ENCODE results near the gene AMBRA1.
A peak's percentile ranks its signal among the peaks of the same experiment; 100 is the strongest.

AMBRA1 gene

DNA sequence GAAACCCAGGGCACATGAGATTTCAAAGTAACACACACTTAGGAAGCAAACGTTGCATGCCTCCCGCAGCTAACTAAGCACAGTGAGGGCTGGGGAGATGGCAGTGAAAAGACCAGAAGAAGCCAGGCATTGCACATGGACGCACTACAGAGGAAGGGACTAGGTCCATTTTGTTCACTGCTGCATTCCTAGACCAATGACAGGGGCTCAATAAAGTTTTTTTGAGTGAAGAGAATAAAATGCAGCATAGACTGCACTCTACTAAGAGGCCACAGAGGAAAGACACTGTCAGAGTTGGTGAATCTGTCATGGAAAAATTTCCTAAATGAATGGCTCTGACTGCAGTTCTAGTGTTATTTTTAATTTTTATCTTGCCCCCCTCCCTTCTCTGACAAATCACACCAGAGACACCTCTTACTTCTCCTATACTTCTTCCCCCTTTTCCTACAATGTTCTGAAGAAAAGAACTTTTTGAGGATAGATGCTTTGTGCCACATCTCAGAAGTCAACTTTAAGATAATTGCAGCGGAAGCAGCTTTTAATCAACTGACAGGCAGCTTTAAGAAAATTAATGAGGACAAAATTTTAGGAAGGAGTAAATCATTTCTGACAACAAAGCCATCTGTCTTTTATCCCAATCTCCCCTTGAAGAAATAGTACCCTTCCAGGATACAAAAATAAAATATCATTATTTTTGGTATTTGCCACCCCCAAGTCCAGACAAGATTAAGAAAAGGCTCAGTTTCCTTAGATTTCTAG, 167.4 kb downstream of the AMBRA1 start:
- TF ChIP-seq, protein P1, sequence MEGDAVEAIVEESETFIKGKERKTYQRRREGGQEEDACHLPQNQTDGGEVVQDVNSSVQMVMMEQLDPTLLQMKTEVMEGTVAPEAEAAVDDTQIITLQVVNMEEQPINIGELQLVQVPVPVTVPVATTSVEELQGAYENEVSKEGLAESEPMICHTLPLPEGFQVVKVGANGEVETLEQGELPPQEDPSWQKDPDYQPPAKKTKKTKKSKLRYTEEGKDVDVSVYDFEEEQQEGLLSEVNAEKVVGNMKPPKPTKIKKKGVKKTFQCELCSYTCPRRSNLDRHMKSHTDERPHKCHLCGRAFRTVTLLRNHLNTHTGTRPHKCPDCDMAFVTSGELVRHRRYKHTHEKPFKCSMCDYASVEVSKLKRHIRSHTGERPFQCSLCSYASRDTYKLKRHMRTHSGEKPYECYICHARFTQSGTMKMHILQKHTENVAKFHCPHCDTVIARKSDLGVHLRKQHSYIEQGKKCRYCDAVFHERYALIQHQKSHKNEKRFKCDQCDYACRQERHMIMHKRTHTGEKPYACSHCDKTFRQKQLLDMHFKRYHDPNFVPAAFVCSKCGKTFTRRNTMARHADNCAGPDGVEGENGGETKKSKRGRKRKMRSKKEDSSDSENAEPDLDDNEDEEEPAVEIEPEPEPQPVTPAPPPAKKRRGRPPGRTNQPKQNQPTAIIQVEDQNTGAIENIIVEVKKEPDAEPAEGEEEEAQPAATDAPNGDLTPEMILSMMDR (IDR thresholded peaks at IDR 0.05): no peak
- Histone ChIP-seq H3K36me3 (peaks cover 22 to 64% (median 30%) of the 10 kb centered on the region in 3 donors), H3K4me3 (no peak overlapping the region)

DNA sequence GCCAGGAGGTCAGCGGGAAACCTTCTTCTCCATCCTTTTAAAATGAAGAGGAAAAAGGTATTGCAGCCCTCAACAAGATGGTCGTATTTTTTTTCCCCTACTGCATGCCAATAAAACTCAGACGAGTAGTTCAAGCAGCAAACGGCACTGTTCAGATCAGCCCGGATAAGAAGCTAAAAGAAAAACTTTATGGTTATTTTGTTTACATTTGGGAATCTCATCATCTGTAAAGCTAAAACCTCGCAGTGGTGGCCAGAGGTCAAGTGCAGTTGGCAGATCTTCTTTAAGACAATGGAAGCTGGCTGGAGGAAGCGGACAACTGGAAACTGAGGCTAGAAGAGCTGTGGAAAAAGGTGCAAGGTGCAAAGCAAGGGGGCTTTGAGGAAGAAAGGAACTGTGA, 171.2 kb downstream of the AMBRA1 start:
- DNase-seq: peak in 1 of 2 donors; percentile 24
- peaks cover 13 to 46% (median 18%) of the 10 kb centered on the region in 3 donors for H3K36me3 ChIP-seq
- H3K9me3 ChIP-seq: no peaks in the 10 kb centered on the region
- TF ChIP-seq, protein P1 (IDR thresholded peaks at IDR 0.05): no peak
- H3K27ac ChIP-seq: no peak overlapping the region
- intact Hi-C loops (cut with DNase I; ENCODE audit: low total_unique reads): no loop called here
- no peak overlapping the region for H3K4me3 ChIP-seq
- no peaks in the 10 kb centered on the region for H3K4me1 ChIP-seq
- no peaks in the 10 kb centered on the region for H3K27me3 ChIP-seq

More for the DNA sequence above, 167.4 kb downstream of the AMBRA1 start:
- no peak overlapping the region for H3K27ac ChIP-seq
- no peaks in the 10 kb centered on the region for H3K4me1 ChIP-seq
- H3K9me3 ChIP-seq: no peaks in the 10 kb centered on the region
- intact Hi-C loops (cut with DNase I; ENCODE audit: low total_unique reads): no loop called here
- no peaks in the 10 kb centered on the region for H3K27me3 ChIP-seq
- DNase-seq: no peak

DNA sequence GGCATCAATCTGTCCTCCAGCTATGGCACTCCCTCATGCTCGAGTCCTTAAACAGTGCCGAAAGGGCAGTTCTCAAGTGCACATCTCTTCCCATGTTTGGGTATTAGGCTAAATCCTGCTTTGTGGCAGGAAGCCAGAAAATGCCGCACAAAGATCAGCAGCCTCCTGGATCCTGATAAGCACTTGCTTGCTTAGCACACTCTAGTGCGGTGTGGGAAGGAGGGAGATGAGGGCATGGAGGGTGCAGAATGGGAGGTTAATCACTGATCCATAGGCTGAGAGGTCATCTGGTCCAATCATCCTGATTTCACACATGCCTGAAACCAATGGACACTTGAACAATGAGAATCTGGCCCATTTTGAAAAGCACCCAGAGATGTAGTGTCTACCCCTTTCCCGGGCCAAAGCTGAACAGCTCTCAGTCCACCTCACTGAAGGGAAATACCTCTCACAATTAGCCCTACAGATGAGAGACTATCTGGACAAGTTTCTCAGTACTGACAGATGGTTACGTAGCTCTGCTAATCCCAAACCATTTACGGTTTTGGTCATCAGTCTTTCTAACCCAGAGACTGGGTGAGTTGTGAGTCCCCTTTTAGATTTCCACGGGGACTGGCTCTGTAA, 172.5 kb downstream of the AMBRA1 start:
- no peaks in the 10 kb centered on the region for H3K9me3 ChIP-seq
- no peak overlapping the region for H3K27ac ChIP-seq
- H3K4me3 ChIP-seq: no peak overlapping the region
- TF ChIP-seq, protein P1 (IDR thresholded peaks at IDR 0.05): no peak
- no peaks in the 10 kb centered on the region for H3K27me3 ChIP-seq
- H3K4me1 ChIP-seq: no peaks in the 10 kb centered on the region
- intact Hi-C loops (cut with DNase I; ENCODE audit: low total_unique reads): no loop called here
- DNase-seq: no peak
- peaks cover 21 to 56% (median 27%) of the 10 kb centered on the region in 3 donors for H3K36me3 ChIP-seq

DNA sequence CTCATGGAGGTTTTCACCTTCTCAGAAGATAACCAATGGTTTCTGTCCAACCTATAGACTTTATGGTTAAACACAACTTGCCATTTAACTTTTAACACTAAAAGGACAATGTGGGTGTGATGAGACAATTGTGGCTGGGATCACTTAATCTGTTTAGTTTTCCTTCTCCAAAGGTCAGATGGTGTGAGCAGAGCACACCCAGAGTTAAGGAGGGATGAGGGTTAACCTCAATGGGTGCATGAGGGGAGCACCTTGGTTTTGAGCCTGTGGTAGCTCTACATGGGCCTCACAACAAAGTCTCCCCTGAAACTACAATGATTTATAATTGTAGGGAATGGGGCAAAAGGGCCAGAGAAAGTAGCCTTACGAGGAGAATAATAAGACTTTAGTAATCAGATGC, 173.3 kb downstream of the AMBRA1 start:
- no peaks in the 10 kb centered on the region for H3K27me3 ChIP-seq
- no peak overlapping the region for H3K27ac ChIP-seq
- no peak overlapping the region for H3K4me3 ChIP-seq
- TF ChIP-seq, protein P1 (IDR thresholded peaks at IDR 0.05): no peak
- no peak for DNase-seq
- H3K9me3 ChIP-seq: no peaks in the 10 kb centered on the region
- peaks cover 29 to 60% (median 31%) of the 10 kb centered on the region in 3 donors for H3K36me3 ChIP-seq
- intact Hi-C loops (cut with DNase I; ENCODE audit: low total_unique reads): no loop called here
- no peaks in the 10 kb centered on the region for H3K4me1 ChIP-seq

DNA sequence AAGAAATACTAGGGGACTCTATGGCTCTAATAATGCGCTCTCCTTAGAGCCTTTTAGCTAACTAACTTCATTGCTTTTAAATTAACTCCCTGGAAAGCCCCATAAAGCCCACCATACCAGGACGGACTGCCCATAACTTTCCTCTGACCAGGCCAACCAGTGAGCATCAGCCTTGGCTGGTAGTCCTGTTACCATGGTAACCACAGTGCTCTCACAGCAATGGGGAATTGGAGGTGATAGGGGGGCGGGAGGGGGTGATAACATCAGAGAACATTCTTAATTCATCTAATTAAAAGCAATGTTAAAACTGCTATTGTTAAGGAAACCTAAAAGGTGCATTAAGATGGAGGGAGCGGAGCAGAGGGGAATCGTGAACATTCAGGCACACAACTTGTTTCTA, 175.1 kb downstream of the AMBRA1 start:
- no peak overlapping the region for H3K27ac ChIP-seq
- peaks cover 45 to 68% (median 47%) of the 10 kb centered on the region in 3 donors for H3K36me3 ChIP-seq
- TF ChIP-seq, protein P1 (IDR thresholded peaks at IDR 0.05): no peak
- no peaks in the 10 kb centered on the region for H3K9me3 ChIP-seq
- no peaks in the 10 kb centered on the region for H3K4me1 ChIP-seq
- H3K27me3 ChIP-seq: no peaks in the 10 kb centered on the region
- intact Hi-C loops (cut with DNase I; ENCODE audit: low total_unique reads): no loop called here
- no peak for DNase-seq
- no peak overlapping the region for H3K4me3 ChIP-seq
